Breast epithelium (tissue), 3 donors: ENCODE measurements around the gene ALOX15.

Experiments used
- POLR2A ChIP-seq: fragments of 450-650 bp; IDR thresholded peaks from one replicate; pipeline ENCODE4 v1.6.1; 2016; ENCODE audit warnings: antibody characterized with exemption, mild to moderate bottlenecking, moderate library complexity
- POLR2AphosphoS5 ChIP-seq, 3 donors: sonication (generic); formaldehyde crosslinking; IDR thresholded peaks; one replicate each; pipeline ENCODE4 v1.6.1; 2017; ENCODE audit warnings: antibody characterized with exemption in 3 of 3
- TF ChIP-seq, protein P1 (sequence below), 3 donors: fragments of 450-650 bp; IDR thresholded peaks; one replicate each; pipeline ENCODE4 v1.5.1; 2016 to 2017; ENCODE audit warnings: antibody characterized with exemption in 3 of 3, mild to moderate bottlenecking in 3 of 3, moderate library complexity in 3 of 3

DNA sequence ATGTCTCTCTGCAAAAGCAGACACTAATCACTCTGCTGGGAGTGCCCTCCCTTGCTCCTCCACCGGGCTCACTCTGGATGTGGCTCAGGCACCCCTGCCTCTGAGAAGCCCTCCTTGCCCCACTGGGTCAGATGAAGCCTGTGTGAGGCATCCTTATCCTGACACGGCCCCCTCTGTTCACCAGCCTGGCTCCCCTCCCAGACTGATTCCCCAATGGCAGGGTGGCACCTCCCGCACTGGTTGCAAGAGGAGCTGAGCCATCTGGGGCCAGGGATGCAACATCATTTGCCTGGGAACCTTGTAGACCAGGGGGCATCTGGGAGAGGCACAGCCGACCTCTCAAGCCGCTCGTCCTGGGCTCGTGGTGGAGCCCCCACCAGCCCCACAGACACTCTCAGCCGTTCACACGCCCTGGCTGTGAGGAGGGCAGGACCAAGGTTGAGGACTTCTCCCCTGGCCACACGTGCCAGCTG, 50.5 kb downstream of the ALOX15 start:
- TF ChIP-seq POLR2A (no peak), POLR2AphosphoS5 (IDR thresholded peaks at IDR 0.05) (no peak)
- TF ChIP-seq, protein P1, sequence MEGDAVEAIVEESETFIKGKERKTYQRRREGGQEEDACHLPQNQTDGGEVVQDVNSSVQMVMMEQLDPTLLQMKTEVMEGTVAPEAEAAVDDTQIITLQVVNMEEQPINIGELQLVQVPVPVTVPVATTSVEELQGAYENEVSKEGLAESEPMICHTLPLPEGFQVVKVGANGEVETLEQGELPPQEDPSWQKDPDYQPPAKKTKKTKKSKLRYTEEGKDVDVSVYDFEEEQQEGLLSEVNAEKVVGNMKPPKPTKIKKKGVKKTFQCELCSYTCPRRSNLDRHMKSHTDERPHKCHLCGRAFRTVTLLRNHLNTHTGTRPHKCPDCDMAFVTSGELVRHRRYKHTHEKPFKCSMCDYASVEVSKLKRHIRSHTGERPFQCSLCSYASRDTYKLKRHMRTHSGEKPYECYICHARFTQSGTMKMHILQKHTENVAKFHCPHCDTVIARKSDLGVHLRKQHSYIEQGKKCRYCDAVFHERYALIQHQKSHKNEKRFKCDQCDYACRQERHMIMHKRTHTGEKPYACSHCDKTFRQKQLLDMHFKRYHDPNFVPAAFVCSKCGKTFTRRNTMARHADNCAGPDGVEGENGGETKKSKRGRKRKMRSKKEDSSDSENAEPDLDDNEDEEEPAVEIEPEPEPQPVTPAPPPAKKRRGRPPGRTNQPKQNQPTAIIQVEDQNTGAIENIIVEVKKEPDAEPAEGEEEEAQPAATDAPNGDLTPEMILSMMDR (IDR thresholded peaks at IDR 0.05): no peak
